GM12878 (cell line): ENCODE data around the gene KRTAP19-1.

Experiments
- BCL11A ChIP-seq: IDR thresholded peaks from 2 replicates; pipeline ENCODE4 v1.6.1; 2011; ENCODE audit warnings: low read depth, low read length
- CBX5 ChIP-seq: sonication (generic); IDR thresholded peaks from 2 replicates; pipeline ENCODE4 v1.6.1; 2016; ENCODE audit warnings: low read depth, moderate library complexity, mild to moderate bottlenecking, inconsistent platforms
- CTCF ChIP-seq, 3 experiments: IDR thresholded peaks in 2 of 3; conservative IDR thresholded peaks in 1 of 3; 2 replicates each; pipeline ENCODE4 v1.5.1; 2011; ENCODE audit warnings: low read depth in 3 of 3, low read length in 3 of 3, mild to moderate bottlenecking in 3 of 3, control low read depth in 2 of 3, moderate library complexity in 2 of 3, inconsistent platforms in 1 of 3, mixed read lengths in 1 of 3; ENCODE audit not compliant: control insufficient read depth in 2 of 3, insufficient read depth in 1 of 3; ENCODE audit errors: extremely low read depth in 1 of 3
- GABPA ChIP-seq: IDR thresholded peaks from 2 replicates; pipeline ENCODE4 v1.6.1; 2014; ENCODE audit warnings: antibody characterized with exemption, low read depth, mild to moderate bottlenecking, inconsistent platforms
- MAX ChIP-seq: IDR thresholded peaks from 2 replicates; pipeline ENCODE4 v1.6.1; 2012; ENCODE audit warnings: low read depth, low read length, improper control_type of control experiment

- TF ChIP-seq GABPA (no peak), MAX (no peak), CBX5 (no peak), BCL11A (no peak), CTCF (IDR thresholded peaks at IDR 0.05 in 2 of 3, conservative IDR thresholded peaks at IDR 0.05 in 1 of 3; ENCODE audit: control insufficient read depth in 2 of 3, extremely low read depth in 1 of 3, insufficient read depth in 1 of 3, low read depth in 3 of 3, low read length in 3 of 3) (no peak)
These were observed 43.1 kb downstream of the KRTAP19-1 start for GRCh38 chr21:30437010-30437565.
